ENCODE data around the gene RGL1. TPM values are rescaled to one million over a fixed set of nuclear protein-coding genes. Genes with fewer than 3 reads are reported as not detected.

RGL1 gene
- total and polyA plus RNA-seq, 3 donors from 2014 or later = 34.3 to 58.2 (median 41.5) TPM

GRCh38 chr1:183891158-183891856 is 86.4 kb downstream of the RGL1 start:
- H3K27me3 ChIP-seq = no peaks in the 10 kb centered on the region
- no peak overlapping the region for H3K4me3 ChIP-seq
- no peak overlapping the region for H3K27ac ChIP-seq
- 66 to 84% methylated on average over 3 of the region's 3 CpGs for WGBS, 2 donors
- H3K36me3 ChIP-seq (ENCODE audit: low read depth, missing control alignments) = no peaks in the 10 kb centered on the region
- no peak for DNase-seq
- H3K9me3 ChIP-seq = no peaks in the 10 kb centered on the region
- no peak for TF ChIP-seq CTCF (IDR thresholded peaks at IDR 0.05)
- TF ChIP-seq POLR2A (IDR thresholded peaks at IDR 0.05) = no peak
- intact Hi-C loops (cut with DNase I; ENCODE audit: low total_unique reads) = no loop called here
- H3K4me1 ChIP-seq = peaks cover 14% of the 10 kb centered on the region

GRCh38 chr1:183892351-183892793 is 87.5 kb downstream of the RGL1 start:
- Histone ChIP-seq H3K4me3 (no peak overlapping the region), H3K9me3 (no peaks in the 10 kb centered on the region), H3K27me3 (no peaks in the 10 kb centered on the region), H3K4me1 (peaks cover 19% of the 10 kb centered on the region), H3K27ac (no peak overlapping the region), H3K36me3 (ENCODE audit: low read depth, missing control alignments) (no peaks in the 10 kb centered on the region)
- DNase-seq = no peak
- intact Hi-C loops (cut with DNase I; ENCODE audit: low total_unique reads) = no loop called here
- TF ChIP-seq POLR2A (IDR thresholded peaks at IDR 0.05) (no peak), CTCF (IDR thresholded peaks at IDR 0.05) (no peak)

GRCh38 chr1:183893561-183894289 is 88.8 kb downstream of the RGL1 start:
- intact Hi-C loops (cut with DNase I; ENCODE audit: low total_unique reads) = no loop called here
- 65 to 77% methylated on average over 3 of the region's 3 CpGs for WGBS, 2 donors
- H3K36me3 ChIP-seq (ENCODE audit: low read depth, missing control alignments) = no peaks in the 10 kb centered on the region
- no peak for DNase-seq
- H3K9me3 ChIP-seq = no peaks in the 10 kb centered on the region
- no peaks in the 10 kb centered on the region for H3K27me3 ChIP-seq
- no peak overlapping the region for H3K4me3 ChIP-seq
- TF ChIP-seq CTCF (IDR thresholded peaks at IDR 0.05) (no peak), POLR2A (IDR thresholded peaks at IDR 0.05) (no peak)
- peaks cover 24% of the 10 kb centered on the region for H3K4me1 ChIP-seq
- no peak overlapping the region for H3K27ac ChIP-seq

- H3K4me1 ChIP-seq = peaks cover 30% of the 10 kb centered on the region
- no peak for DNase-seq
- no peaks in the 10 kb centered on the region for H3K9me3 ChIP-seq
- intact Hi-C loops (cut with DNase I; ENCODE audit: low total_unique reads) = no loop called here
- TF ChIP-seq CTCF (IDR thresholded peaks at IDR 0.05) = no peak
- no peak for TF ChIP-seq POLR2A (IDR thresholded peaks at IDR 0.05)
- H3K27ac ChIP-seq = no peak overlapping the region
- H3K27me3 ChIP-seq = no peaks in the 10 kb centered on the region
- H3K4me3 ChIP-seq = no peak overlapping the region
- no peaks in the 10 kb centered on the region for H3K36me3 ChIP-seq (ENCODE audit: low read depth, missing control alignments)
- 83 to 90% methylated on average over 1 of the region's 1 CpG for WGBS, 2 donors
Measured at GRCh38 chr1:183894290-183894565, 89.3 kb downstream of the RGL1 start.
